Fibroblast of gingiva (primary cell): ENCODE data around the gene VPS18.
"Not testable (repeated sequence)": the region's sequence is repeated elsewhere in the genome, so short reads cannot be mapped to it uniquely, and the experiment has no call there.

Experiments
- DNase-seq: peaks from one replicate; pipeline ENCODE4 v3.0.0-alpha.2; 2011; ENCODE audit warnings: low read depth

Gene VPS18

GRCh38 chr15:40893733-40894680, at the start of gene VPS18:
VPS18 (plus strand) TSS chr15:40894450; CDS start chr15:40894769, 319 bp downstream.
- DNase-seq = peak; percentile 96

- no peak for DNase-seq
Observed at GRCh38 chr15:40844696-40845030, 49.6 kb upstream of the VPS18 start.

- no peak for DNase-seq
Observed at GRCh38 chr15:40845036-40845435, 49.2 kb upstream of the VPS18 start.

- DNase-seq = no peak
Observed at GRCh38 chr15:40845511-40846284, 48.6 kb upstream of the VPS18 start.

GRCh38 chr15:40846841-40847222, 47.4 kb upstream of the VPS18 start:
- no peak for DNase-seq

- no peak for DNase-seq
Observed at GRCh38 chr15:40847223-40847961, 46.9 kb upstream of the VPS18 start.

GRCh38 chr15:40850576-40851112, 43.6 kb upstream of the VPS18 start:
- no peak for DNase-seq

- DNase-seq = no peak
Observed at GRCh38 chr15:40852529-40852928, 41.7 kb upstream of the VPS18 start.

GRCh38 chr15:40853241-40853890, 40.9 kb upstream of the VPS18 start:
- DNase-seq = no peak

- no peak for DNase-seq
Observed at GRCh38 chr15:40854161-40854560, 40.1 kb upstream of the VPS18 start.

- no peak for DNase-seq
Observed at GRCh38 chr15:40855706-40856234, 38.5 kb upstream of the VPS18 start.

GRCh38 chr15:40856746-40857145, 37.5 kb upstream of the VPS18 start:
- DNase-seq = no peak

GRCh38 chr15:40857601-40858341, 36.5 kb upstream of the VPS18 start:
- DNase-seq = peak; percentile 32

GRCh38 chr15:40858706-40859105, 35.5 kb upstream of the VPS18 start:
- DNase-seq = no peak

- DNase-seq = peak; percentile 48
Observed at GRCh38 chr15:40859206-40859851, 34.9 kb upstream of the VPS18 start.

- not testable (repeated sequence) for DNase-seq
Observed at GRCh38 chr15:40861147-40861546, 33.1 kb upstream of the VPS18 start.

GRCh38 chr15:40863660-40864270, 30.5 kb upstream of the VPS18 start:
- no peak for DNase-seq

GRCh38 chr15:40867199-40867598, 27.1 kb upstream of the VPS18 start:
- no peak for DNase-seq

GRCh38 chr15:40869686-40870085, 24.6 kb upstream of the VPS18 start:
- no peak for DNase-seq

- DNase-seq = no peak
Observed at GRCh38 chr15:40870716-40871115, 23.5 kb upstream of the VPS18 start.
